ENCODE data around the gene AHNAK2. TPM values are rescaled to one million over a fixed set of nuclear protein-coding genes. Genes with fewer than 3 reads are reported as not detected.

Gene AHNAK2
- total RNA-seq, 4 donors from 2014 or later, result 147 to 313 (median 172) TPM

- Histone ChIP-seq H3K4me3 (no peak overlapping the region), H3K36me3 (no peaks in the 10 kb centered on the region), H3K4me1 (peaks cover 15 to 49% (median 24%) of the 10 kb centered on the region in 3 donors), H3K27ac (no peak overlapping the region), H3K9me3 (no peaks in the 10 kb centered on the region), H3K27me3 (peaks cover 0 to 8% (median 0%) of the 10 kb centered on the region in 4 donors)
- 73 to 86% methylated on average over 5 to 9 of the region's 12 CpGs for WGBS, 2 donors
- DNase-seq, result no peak
- no peak for TF ChIP-seq CTCF (IDR thresholded peaks at IDR 0.05)
- no peak for TF ChIP-seq POLR2A (IDR thresholded peaks at IDR 0.05)
- intact Hi-C loops (cut with DNase I), result no loop called here
These were observed 5.1 kb upstream of the AHNAK2 start for GRCh38 chr14:104983231-104983721.

GRCh38 chr14:104982548-104983230 is 4.5 kb upstream of the AHNAK2 start:
- Histone ChIP-seq H3K4me1 (peaks cover 17 to 54% (median 29%) of the 10 kb centered on the region in 3 donors), H3K36me3 (no peaks in the 10 kb centered on the region), H3K27ac (no peak overlapping the region), H3K4me3 (no peak overlapping the region), H3K27me3 (peaks cover 0 to 14% (median 0%) of the 10 kb centered on the region in 4 donors), H3K9me3 (no peaks in the 10 kb centered on the region)
- intact Hi-C loops (cut with DNase I), result no loop called here
- DNase-seq, result no peak
- WGBS, 2 donors, result 54 to 75% methylated on average over 1 to 9 of the region's 10 CpGs
- TF ChIP-seq POLR2A (IDR thresholded peaks at IDR 0.05), result no peak
- TF ChIP-seq CTCF (IDR thresholded peaks at IDR 0.05), result no peak

- Histone ChIP-seq H3K27ac (no peak overlapping the region), H3K27me3 (peaks cover 0 to 21% (median 0%) of the 10 kb centered on the region in 4 donors), H3K4me1 (peaks cover 23 to 57% (median 33%) of the 10 kb centered on the region in 3 donors), H3K4me3 (no peak overlapping the region), H3K36me3 (no peaks in the 10 kb centered on the region), H3K9me3 (no peaks in the 10 kb centered on the region)
- intact Hi-C loops (cut with DNase I), result no loop called here
- TF ChIP-seq POLR2A (IDR thresholded peaks at IDR 0.05) (no peak), CTCF (IDR thresholded peaks at IDR 0.05) (no peak)
- 52 to 80% methylated on average over 1 to 3 of the region's 17 CpGs for WGBS, 2 donors
- DNase-seq, result no peak
These were observed 3.7 kb upstream of the AHNAK2 start for GRCh38 chr14:104981699-104982541.

- peak overlapping the region in 2 of 4 donors; percentile 33 to 60 for H3K27ac ChIP-seq
- H3K9me3 ChIP-seq, result no peaks in the 10 kb centered on the region
- H3K4me3 ChIP-seq, result no peak overlapping the region
- H3K36me3 ChIP-seq, result no peaks in the 10 kb centered on the region
- peaks cover 0 to 26% (median 0%) of the 10 kb centered on the region in 4 donors for H3K27me3 ChIP-seq
- H3K4me1 ChIP-seq, result peaks cover 24 to 57% (median 33%) of the 10 kb centered on the region in 3 donors
- intact Hi-C loops (cut with DNase I), result no loop called here
- 95% methylated on average over 4 of the region's 22 CpGs; no CpG with 5 or more reads in 1 of the 2 donors for WGBS, 2 donors
- no peak for TF ChIP-seq POLR2A (IDR thresholded peaks at IDR 0.05)
- TF ChIP-seq CTCF (IDR thresholded peaks at IDR 0.05), result no peak
- DNase-seq, result no peak
These were observed 2.7 kb upstream of the AHNAK2 start for GRCh38 chr14:104980611-104981531.
